Prostate gland (tissue), 2 donors: ENCODE data around the gene CECR2. TPM values are rescaled to one million over a fixed set of nuclear protein-coding genes. Genes with fewer than 3 reads are reported as not detected.

Source experiments
- DNase-seq: peaks from one replicate; pipeline ENCODE4 v3.0.0-alpha.2; 2019; ENCODE audit warnings: low spot score
- H3K27ac ChIP-seq, 2 donors: fragments of 200-600 bp; sonication (generic); 2 replicates each; pipeline ENCODE4 v1.5.1; 2017 to 2019
- H3K27me3 ChIP-seq: fragments of 200-600 bp; sonication (generic); replicated peaks from 2 replicates; pipeline ENCODE4 v1.5.1; 2019; ENCODE audit not compliant: insufficient read depth
- H3K36me3 ChIP-seq, 2 donors: fragments of 200-600 bp; sonication (generic); 1 replicate in 1 of 2; 2 replicates in 1 of 2; pipeline versions ENCODE4 v1.5.1 to v1.8.1; 2017 to 2019
- H3K4me1 ChIP-seq: fragments of 200-600 bp; sonication (generic); replicated peaks from 2 replicates; pipeline ENCODE4 v1.5.1; 2019
- H3K4me3 ChIP-seq, 2 donors: fragments of 200-600 bp; sonication (generic); 2 replicates each; pipeline ENCODE4 v1.5.1; 2017 to 2019
- H3K9me3 ChIP-seq: fragments of 200-600 bp; sonication (generic); 2 replicates; pipeline ENCODE4 v1.5.1; 2017
- POLR2A ChIP-seq: fragments of 450-650 bp; IDR thresholded peaks from one replicate; pipeline ENCODE4 v1.6.1; 2016; ENCODE audit warnings: antibody characterized with exemption, mild to moderate bottlenecking
- POLR2AphosphoS5 ChIP-seq: sonication (generic); formaldehyde crosslinking; IDR thresholded peaks from one replicate; pipeline ENCODE4 v1.6.1; 2017; ENCODE audit warnings: antibody characterized with exemption
- WGBS: methylation state at CpG from one replicate; pipeline ENCODE4 v1.1.5; 2018; 5-methylcytosine and 5-hydroxymethylcytosine counted together
- intact Hi-C: fragments of 100-400 bp; cut with DNase I; formaldehyde crosslinking; loops from one replicate; pipeline ENCODE4 v1.14.2; 2022
- total RNA-seq, 2 donors: library from RNA; depleted of rRNA; stranded (reverse); fragments of >200 nt; gene quantifications; one replicate each; pipeline ENCODE4 v1.1.0, GENCODE V29; 2016
- TF ChIP-seq, protein P1 (sequence below), 4 experiments: fragments of 200-600 bp in 2 of 4; fragments of 450-650 bp in 2 of 4; sonication (generic) in 2 of 4; IDR thresholded peaks; 1 replicate in 3 of 4; 2 replicates in 1 of 4; pipeline ENCODE4 v1.5.1; 2016 to 2019; ENCODE audit warnings: antibody characterized with exemption in 4 of 4, mild to moderate bottlenecking in 2 of 4, moderate library complexity in 2 of 4

CECR2 gene
- total RNA-seq, 2 donors from 2014 or later, result 3.1 to 10.1 TPM

- Histone ChIP-seq H3K27me3 (no peaks in the 10 kb centered on the region), H3K4me1 (no peaks in the 10 kb centered on the region), H3K4me3 (no peak overlapping the region), H3K9me3 (no peaks in the 10 kb centered on the region), H3K36me3 (no peaks in the 10 kb centered on the region), H3K27ac (no peak overlapping the region)
- TF ChIP-seq, protein P1, sequence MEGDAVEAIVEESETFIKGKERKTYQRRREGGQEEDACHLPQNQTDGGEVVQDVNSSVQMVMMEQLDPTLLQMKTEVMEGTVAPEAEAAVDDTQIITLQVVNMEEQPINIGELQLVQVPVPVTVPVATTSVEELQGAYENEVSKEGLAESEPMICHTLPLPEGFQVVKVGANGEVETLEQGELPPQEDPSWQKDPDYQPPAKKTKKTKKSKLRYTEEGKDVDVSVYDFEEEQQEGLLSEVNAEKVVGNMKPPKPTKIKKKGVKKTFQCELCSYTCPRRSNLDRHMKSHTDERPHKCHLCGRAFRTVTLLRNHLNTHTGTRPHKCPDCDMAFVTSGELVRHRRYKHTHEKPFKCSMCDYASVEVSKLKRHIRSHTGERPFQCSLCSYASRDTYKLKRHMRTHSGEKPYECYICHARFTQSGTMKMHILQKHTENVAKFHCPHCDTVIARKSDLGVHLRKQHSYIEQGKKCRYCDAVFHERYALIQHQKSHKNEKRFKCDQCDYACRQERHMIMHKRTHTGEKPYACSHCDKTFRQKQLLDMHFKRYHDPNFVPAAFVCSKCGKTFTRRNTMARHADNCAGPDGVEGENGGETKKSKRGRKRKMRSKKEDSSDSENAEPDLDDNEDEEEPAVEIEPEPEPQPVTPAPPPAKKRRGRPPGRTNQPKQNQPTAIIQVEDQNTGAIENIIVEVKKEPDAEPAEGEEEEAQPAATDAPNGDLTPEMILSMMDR (IDR thresholded peaks at IDR 0.05), result no peak
- no peak for TF ChIP-seq POLR2AphosphoS5
- TF ChIP-seq POLR2A, result no peak
- intact Hi-C loops, result no loop called here
- no peak for DNase-seq
- WGBS, result 19% methylated on average over 1 of the region's 1 CpG
Observed at GRCh38 chr22:17431179-17431578, 61.9 kb downstream of the CECR2 start.

DNA sequence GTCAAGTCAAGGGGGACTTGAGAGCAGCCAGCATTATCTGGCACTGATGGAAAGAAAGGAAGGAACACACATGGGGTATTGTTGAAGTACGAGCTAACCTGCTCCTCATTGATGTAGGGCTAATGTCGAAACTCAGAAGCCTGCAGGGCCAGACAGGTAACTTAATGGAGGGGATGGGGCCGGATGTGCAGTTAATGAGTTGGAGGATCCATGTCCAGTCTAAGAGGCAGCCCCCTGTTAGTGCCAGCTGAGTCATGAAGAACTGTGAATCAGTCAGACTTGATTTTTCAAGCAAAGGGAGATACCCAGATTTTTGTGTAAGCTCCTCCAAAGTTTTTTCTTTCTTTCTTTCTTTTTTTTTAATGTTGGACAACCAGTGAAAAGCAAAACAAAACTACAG lies 65.6 kb downstream of the CECR2 start:
- no peak overlapping the region for H3K4me3 ChIP-seq
- intact Hi-C loops, result no loop called here

GRCh38 chr22:17435375-17435774 lies 66.1 kb downstream of the CECR2 start:
- no peak for DNase-seq
- no peaks in the 10 kb centered on the region for H3K9me3 ChIP-seq
- WGBS, result 86% methylated on average over 3 of the region's 3 CpGs
- H3K4me1 ChIP-seq, result no peaks in the 10 kb centered on the region
- no peak overlapping the region for H3K27ac ChIP-seq
- H3K36me3 ChIP-seq, result no peaks in the 10 kb centered on the region
- no peak overlapping the region for H3K4me3 ChIP-seq
- intact Hi-C loops, result no loop called here
- TF ChIP-seq, protein P1 (IDR thresholded peaks at IDR 0.05), result no peak
- TF ChIP-seq POLR2A (no peak), POLR2AphosphoS5 (no peak)
- H3K27me3 ChIP-seq, result no peaks in the 10 kb centered on the region

More for the DNA sequence above, 65.6 kb downstream of the CECR2 start:
- no peaks in the 10 kb centered on the region for H3K9me3 ChIP-seq
- H3K36me3 ChIP-seq, result no peaks in the 10 kb centered on the region
- H3K27ac ChIP-seq, result no peak overlapping the region
- WGBS, result 64% methylated on average over 3 of the region's 3 CpGs
- no peaks in the 10 kb centered on the region for H3K27me3 ChIP-seq
- TF ChIP-seq, protein P1 (IDR thresholded peaks at IDR 0.05), result no peak
- DNase-seq, result no peak
- no peaks in the 10 kb centered on the region for H3K4me1 ChIP-seq

DNA sequence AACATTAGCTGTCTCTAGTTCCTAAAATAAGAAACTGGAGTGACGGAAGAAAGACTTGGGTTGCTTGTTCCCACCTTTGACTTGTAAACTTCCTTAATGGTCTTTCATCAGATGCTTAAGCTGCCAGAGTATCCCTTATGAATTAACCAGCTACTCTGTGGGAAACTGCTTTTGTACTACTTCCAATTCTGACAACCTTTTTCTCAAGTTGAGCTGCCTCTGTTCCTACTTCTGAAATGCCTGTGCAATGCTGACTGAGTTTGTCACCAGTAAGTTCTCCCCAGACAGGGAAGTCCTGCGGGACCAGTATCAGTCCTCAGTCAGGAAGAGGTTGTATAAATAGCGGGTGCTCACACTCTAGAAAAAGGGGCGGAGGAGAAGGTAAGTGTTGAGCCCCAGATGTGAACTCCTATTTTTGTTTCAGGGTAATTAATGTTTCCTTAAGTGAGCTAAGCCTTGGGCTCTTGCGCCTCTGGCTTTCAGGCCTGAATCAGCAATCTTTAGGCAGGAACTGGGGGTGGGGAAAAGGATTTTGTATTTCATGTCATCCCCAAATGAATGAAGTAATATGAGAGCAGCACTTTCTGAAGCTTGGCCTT lies 67.2 kb downstream of the CECR2 start:
- DNase-seq, result no peak
- TF ChIP-seq POLR2A, result no peak
- TF ChIP-seq, protein P1 (IDR thresholded peaks at IDR 0.05), result no peak
- no peak for TF ChIP-seq POLR2AphosphoS5

GRCh38 chr22:17436981-17437412 lies 67.7 kb downstream of the CECR2 start:
- Histone ChIP-seq H3K4me3 (no peak overlapping the region), H3K9me3 (no peaks in the 10 kb centered on the region), H3K27me3 (no peaks in the 10 kb centered on the region), H3K27ac (no peak overlapping the region), H3K4me1 (no peaks in the 10 kb centered on the region), H3K36me3 (no peaks in the 10 kb centered on the region)
- no peak for DNase-seq
- TF ChIP-seq POLR2AphosphoS5 (no peak), POLR2A (no peak)
- TF ChIP-seq, protein P1 (IDR thresholded peaks at IDR 0.05), result no peak
- intact Hi-C loops, result no loop called here
- WGBS, result 27% methylated on average over 8 of the region's 8 CpGs

More for the DNA sequence above, 67.2 kb downstream of the CECR2 start:
- Histone ChIP-seq H3K4me1 (no peaks in the 10 kb centered on the region), H3K27ac (no peak overlapping the region), H3K9me3 (no peaks in the 10 kb centered on the region), H3K36me3 (no peaks in the 10 kb centered on the region), H3K27me3 (no peaks in the 10 kb centered on the region), H3K4me3 (no peak overlapping the region)
- WGBS, result 49% methylated on average over 5 of the region's 5 CpGs
- intact Hi-C loops, result no loop called here
